ENCODE measurements around the gene CFAP45. TPM values are rescaled to one million over a fixed set of nuclear protein-coding genes. Genes with fewer than 3 reads are reported as not detected.

The CFAP45 gene
- total RNA-seq, 2 experiments from 2014 or later: 0.63 TPM; not detected in 1

GRCh38 chr1:159848326-159848725, 51.6 kb downstream of the CFAP45 start:
- Histone ChIP-seq H3K9me2 (ENCODE audit: insufficient read depth, low read length) (no peaks in the 10 kb centered on the region), H3K36me3 (ENCODE audit: insufficient read depth, low read length) (no peaks in the 10 kb centered on the region), H3K79me2 (ENCODE audit: insufficient read depth, low read depth, low read length) (no peaks in the 10 kb centered on the region), H3K27ac (ENCODE audit: low read depth, low read length, poor library complexity, severe bottlenecking) (no peak overlapping the region), H3K4me2 (ENCODE audit: low read length) (no peak overlapping the region), H3K4me1 (ENCODE audit: insufficient read depth, low read length, poor library complexity, severe bottlenecking) (no peaks in the 10 kb centered on the region), H2AFZ (ENCODE audit: low read length) (no peak overlapping the region), H4K20me1 (ENCODE audit: insufficient read depth, low read length) (no peaks in the 10 kb centered on the region), H3K9me3 (ENCODE audit: low read length) (no peaks in the 10 kb centered on the region), H3K4me3 (ENCODE audit: low read depth, low read length, poor library complexity, severe bottlenecking) (no peak overlapping the region)
- TF ChIP-seq CTCF (conservative IDR thresholded peaks at IDR 0.05; ENCODE audit: low read length) (no peak), EZH2phosphoT487 (IDR thresholded peaks at IDR 0.05; ENCODE audit: borderline replicate concordance, low read depth, low read length) (no peak)
- CTCF ChIA-PET (ENCODE audit: unreplicated experiment): no interaction called here
- POLR2A ChIA-PET: no interaction called here
- intact Hi-C loops (cut with micrococcal nuclease; ENCODE audit: unreplicated experiment): no loop called here
- BruUV-seq (replicated peaks): no TSS peak
- DNase-seq (ENCODE audit: low spot score): no peak

GRCh38 chr1:159847231-159847630, 52.7 kb downstream of the CFAP45 start:
- H3K27ac ChIP-seq (ENCODE audit: low read depth, low read length, poor library complexity, severe bottlenecking): no peak overlapping the region
- POLR2A ChIA-PET: no interaction called here
- no peaks in the 10 kb centered on the region for H4K20me1 ChIP-seq (ENCODE audit: insufficient read depth, low read length)
- H3K4me3 ChIP-seq (ENCODE audit: low read depth, low read length, poor library complexity, severe bottlenecking): no peak overlapping the region
- no peak for DNase-seq (ENCODE audit: low spot score)
- CTCF ChIA-PET (ENCODE audit: unreplicated experiment): no interaction called here
- no peaks in the 10 kb centered on the region for H3K9me2 ChIP-seq (ENCODE audit: insufficient read depth, low read length)
- BruUV-seq (replicated peaks): no TSS peak
- H3K9me3 ChIP-seq (ENCODE audit: low read length): no peaks in the 10 kb centered on the region
- no peaks in the 10 kb centered on the region for H3K4me1 ChIP-seq (ENCODE audit: insufficient read depth, low read length, poor library complexity, severe bottlenecking)
- TF ChIP-seq EZH2phosphoT487 (IDR thresholded peaks at IDR 0.05; ENCODE audit: borderline replicate concordance, low read depth, low read length) (no peak), CTCF (conservative IDR thresholded peaks at IDR 0.05; ENCODE audit: low read length) (no peak)
- no peak overlapping the region for H2AFZ ChIP-seq (ENCODE audit: low read length)
- intact Hi-C loops (cut with micrococcal nuclease; ENCODE audit: unreplicated experiment): no loop called here
- no peaks in the 10 kb centered on the region for H3K79me2 ChIP-seq (ENCODE audit: insufficient read depth, low read depth, low read length)
- no peaks in the 10 kb centered on the region for H3K36me3 ChIP-seq (ENCODE audit: insufficient read depth, low read length)
- H3K4me2 ChIP-seq (ENCODE audit: low read length): no peak overlapping the region

- H3K9me2 ChIP-seq (ENCODE audit: insufficient read depth, low read length): no peaks in the 10 kb centered on the region
- no peaks in the 10 kb centered on the region for H3K9me3 ChIP-seq (ENCODE audit: low read length)
- H4K20me1 ChIP-seq (ENCODE audit: insufficient read depth, low read length): no peaks in the 10 kb centered on the region
- no peak overlapping the region for H2AFZ ChIP-seq (ENCODE audit: low read length)
- BruUV-seq (replicated peaks): no TSS peak
- no peak overlapping the region for H3K4me2 ChIP-seq (ENCODE audit: low read length)
- ChIA-PET POLR2A (no interaction called here), CTCF (ENCODE audit: unreplicated experiment) (no interaction called here)
- H3K4me3 ChIP-seq (ENCODE audit: low read depth, low read length, poor library complexity, severe bottlenecking): no peak overlapping the region
- no peaks in the 10 kb centered on the region for H3K4me1 ChIP-seq (ENCODE audit: insufficient read depth, low read length, poor library complexity, severe bottlenecking)
- intact Hi-C loops (cut with micrococcal nuclease; ENCODE audit: unreplicated experiment): no loop called here
- no peak for TF ChIP-seq EZH2phosphoT487 (IDR thresholded peaks at IDR 0.05; ENCODE audit: borderline replicate concordance, low read depth, low read length)
- no peak for TF ChIP-seq CTCF (conservative IDR thresholded peaks at IDR 0.05; ENCODE audit: low read length)
- no peaks in the 10 kb centered on the region for H3K36me3 ChIP-seq (ENCODE audit: insufficient read depth, low read length)
- H3K79me2 ChIP-seq (ENCODE audit: insufficient read depth, low read depth, low read length): no peaks in the 10 kb centered on the region
- DNase-seq (ENCODE audit: low spot score): no peak
- H3K27ac ChIP-seq (ENCODE audit: low read depth, low read length, poor library complexity, severe bottlenecking): no peak overlapping the region
These were observed 54.0 kb downstream of the CFAP45 start for GRCh38 chr1:159845751-159846629.

Measured in OCI-LY7 (cell line).